GM12878 (cell line): ENCODE measurements around the gene CEP128. TPM values are rescaled to one million over a fixed set of nuclear protein-coding genes. Genes with fewer than 3 reads are reported as not detected.

ENCODE experiments used
- ATAC-seq: fragments of 200-7000 bp; cut with Tn5 transposase; 3 replicates; pipeline ENCODE4 v1.9.1; 2020; ENCODE audit warnings: mild to moderate bottlenecking, moderate library complexity
- BruUV-seq: library from RNA; stranded (reverse); fragments of 400-500 nt; replicated peaks from 2 replicates; lab custom pipeline; 2021; lab: Mats Ljungman, UMichigan
- CTCF ChIA-PET: fragments of 300-600 bp; sonication (Branson Sonifier 250); formaldehyde crosslinking; extraction: SDS; loops from one replicate; lab custom pipeline; 2021; ENCODE audit warnings: inconsistent platforms; lab: Yijun Ruan, JAX
- POLR2A ChIA-PET: fragments of 350-600 bp; formaldehyde crosslinking; extraction: SDS; loops from one replicate; lab custom pipeline; 2021; ENCODE audit warnings: inconsistent platforms; lab: Charles Lee
- RAD21 ChIA-PET: fragments of 300-600 bp; sonication (Branson Sonifier 250); formaldehyde crosslinking; loops from one replicate; lab custom pipeline; 2023; ENCODE audit warnings: antibody characterized with exemption; ENCODE audit not compliant: unreplicated experiment; lab: Charles Lee
- SMC1A ChIA-PET: fragments of 300-600 bp; sonication (Branson Sonifier 250); formaldehyde crosslinking; loops from one replicate; lab custom pipeline; 2023; ENCODE audit not compliant: unreplicated experiment, uncharacterized antibody; lab: Charles Lee
- DNase-seq: peaks from one replicate; pipeline ENCODE4 v3.0.0-alpha.2; 2011; ENCODE audit warnings: low read depth, low spot score
- FAIRE-seq: peaks from 3 replicates; lab custom pipeline; 2011; peaks lifted over from hg19 to GRCh38; lab: Jason Lieb, UNC
- H2AFZ ChIP-seq: 2 replicates; pipeline ENCODE4 v1.6.0; 2011; ENCODE audit warnings: low read depth, low read length, control low read depth; ENCODE audit not compliant: control insufficient read depth
- H3K27ac ChIP-seq: 2 replicates; pipeline ENCODE4 v1.5.1; 2011; ENCODE audit warnings: control low read depth; ENCODE audit not compliant: control insufficient read depth, insufficient read depth
- H3K27me3 ChIP-seq, 2 experiments: replicated peaks in 1 of 2; 2 replicates each; pipeline versions ENCODE4 v1.6.0 to v1.6.1; 2011; ENCODE audit warnings: low read length in 1 of 2; ENCODE audit not compliant: control insufficient read depth in 2 of 2, insufficient read depth in 2 of 2
- H3K36me3 ChIP-seq, 2 experiments: 2 replicates each; pipeline ENCODE4 v1.5.1; 2011; ENCODE audit warnings: low read length in 1 of 2; ENCODE audit not compliant: control insufficient read depth in 2 of 2, insufficient read depth in 2 of 2
- H3K4me1 ChIP-seq: 2 replicates; pipeline ENCODE4 v1.6.1; 2011; ENCODE audit warnings: mild to moderate bottlenecking, low read length, moderate library complexity, mixed read lengths; ENCODE audit not compliant: control insufficient read depth, insufficient read depth
- H3K4me2 ChIP-seq: 2 replicates; pipeline ENCODE4 v1.6.0; 2011; ENCODE audit warnings: control low read depth; ENCODE audit not compliant: control insufficient read depth, insufficient read depth
- H3K4me3 ChIP-seq: fragments of 200-600 bp; sonication (generic); 2 replicates; pipeline ENCODE4 v1.5.1; 2016
- H3K79me2 ChIP-seq: 2 replicates; pipeline ENCODE4 v1.6.0; 2011; ENCODE audit warnings: low read length; ENCODE audit not compliant: control insufficient read depth, insufficient read depth
- H3K9ac ChIP-seq: 2 replicates; pipeline ENCODE4 v1.8.0; 2011; ENCODE audit warnings: low read length, control low read depth, mixed read lengths; ENCODE audit not compliant: control insufficient read depth, insufficient read depth
- H3K9me3 ChIP-seq: replicated peaks from 3 replicates; pipeline ENCODE4 v1.5.1; 2011; ENCODE audit warnings: mild to moderate bottlenecking, low read length; ENCODE audit not compliant: control insufficient read depth, insufficient read depth
- H4K20me1 ChIP-seq: 2 replicates; pipeline ENCODE4 v1.6.0; 2011; ENCODE audit not compliant: control insufficient read depth, insufficient read depth
- BHLHE40 ChIP-seq, 2 experiments: fragments of 450-650 bp in 1 of 2; IDR thresholded peaks; 2 replicates each; pipeline ENCODE4 v1.6.1; 2011 to 2017; ENCODE audit warnings: low read depth in 2 of 2, borderline replicate concordance in 1 of 2, improper control_type of control experiment in 1 of 2, low read length in 1 of 2, mild to moderate bottlenecking in 1 of 2
- BMI1 ChIP-seq: fragments of 450-650 bp; IDR thresholded peaks from 2 replicates; pipeline ENCODE4 v1.6.1; 2016; ENCODE audit warnings: mild to moderate bottlenecking, moderate library complexity, borderline replicate concordance
- CHD1 ChIP-seq: IDR thresholded peaks from 2 replicates; pipeline ENCODE4 v1.6.1; 2012; ENCODE audit warnings: low read depth, low read length, improper control_type of control experiment
- E2F4 ChIP-seq: IDR thresholded peaks from 2 replicates; pipeline ENCODE4 v1.6.1; 2012; ENCODE audit warnings: low read depth, low read length, improper control_type of control experiment
- ETV6 ChIP-seq, 2 experiments: fragments of 450-650 bp in 1 of 2; IDR thresholded peaks in 1 of 2; conservative IDR thresholded peaks in 1 of 2; 2 replicates each; pipeline ENCODE4 v1.6.1; 2014; ENCODE audit warnings: antibody characterized with exemption in 1 of 2, borderline replicate concordance in 1 of 2, low read depth in 1 of 2, mild to moderate bottlenecking in 1 of 2, moderate library complexity in 1 of 2
- FOS ChIP-seq: IDR thresholded peaks from 3 replicates; pipeline ENCODE4 v1.6.1; 2011; ENCODE audit warnings: borderline replicate concordance; ENCODE audit not compliant: insufficient read length; ENCODE audit errors: extremely low read depth
- HDGF ChIP-seq: fragments of 450-650 bp; IDR thresholded peaks from 2 replicates; pipeline ENCODE4 v1.6.1; 2016; ENCODE audit warnings: antibody characterized with exemption
- LARP7 ChIP-seq: fragments of 450-650 bp; IDR thresholded peaks from 2 replicates; pipeline ENCODE4 v1.6.1; 2017; ENCODE audit warnings: mild to moderate bottlenecking
- NBN ChIP-seq: fragments of 450-650 bp; IDR thresholded peaks from 2 replicates; pipeline ENCODE4 v1.6.1; 2016
- PML ChIP-seq: IDR thresholded peaks from 2 replicates; pipeline ENCODE4 v1.6.1; 2012; ENCODE audit warnings: low read length, inconsistent platforms
- POLR2A ChIP-seq: IDR thresholded peaks from 2 replicates; pipeline ENCODE4 v1.6.1; 2011; ENCODE audit warnings: low read depth, mild to moderate bottlenecking, low read length
- PRDM15 ChIP-seq: fragments of 450-650 bp; formaldehyde crosslinking; IDR thresholded peaks from 2 replicates; pipeline ENCODE4 v1.4.0; 2020; ENCODE audit warnings: mild to moderate bottlenecking, moderate library complexity
- RAD21 ChIP-seq: IDR thresholded peaks from 2 replicates; pipeline ENCODE4 v1.6.1; 2011; ENCODE audit warnings: mild to moderate bottlenecking, low read depth, low read length, moderate library complexity; ENCODE audit not compliant: insufficient read depth
- SIX5 ChIP-seq: IDR thresholded peaks from 2 replicates; pipeline ENCODE4 v1.6.1; 2011; ENCODE audit warnings: mild to moderate bottlenecking, low read depth, low read length, moderate library complexity; ENCODE audit not compliant: severe bottlenecking
- SMAD1 ChIP-seq: fragments of 450-650 bp; IDR thresholded peaks from 2 replicates; pipeline ENCODE4 v1.6.1; 2018; ENCODE audit warnings: mild to moderate bottlenecking, low read depth; ENCODE audit not compliant: partially characterized antibody
- STAT1 ChIP-seq: fragments of 450-650 bp; conservative IDR thresholded peaks from 2 replicates; pipeline ENCODE4 v1.6.1; 2014; ENCODE audit warnings: antibody characterized with exemption, mild to moderate bottlenecking
- ZNF207 ChIP-seq: fragments of 450-650 bp; IDR thresholded peaks from 2 replicates; pipeline ENCODE4 v1.6.1; 2014; ENCODE audit warnings: antibody characterized with exemption, mild to moderate bottlenecking, borderline replicate concordance
- ZNF217 ChIP-seq: fragments of 450-650 bp; IDR thresholded peaks from 2 replicates; pipeline ENCODE4 v1.6.1; 2017; ENCODE audit warnings: antibody characterized with exemption, mild to moderate bottlenecking
- in situ Hi-C: fragments of 300-500 bp; cut with MboI; formaldehyde crosslinking; loops from 9 replicates; pipeline ENCODE4 v1.14.3; 2018; ENCODE audit warnings: mixed read lengths
- intact Hi-C: fragments of 100-400 bp; cut with micrococcal nuclease; formaldehyde crosslinking; loops from one replicate; pipeline ENCODE4 v1.14.2; 2022; ENCODE audit not compliant: unreplicated experiment
- polyA plus RNA-seq, 11 experiments: library from polyadenylated mRNA; depleted of rRNA in 4 of 11; unstranded in 6 of 11; stranded (reverse) in 5 of 11; fragments of >200 nt; fragmentation: Nextera tagmentation in 4 of 11; fragmentation: Illumina TruSeq in 1 of 11; extraction: Ambion mirVana in 4 of 11; extraction: Trizol in 1 of 11; gene quantifications; 1 replicate in 1 of 11; 2 replicates in 10 of 11; pipeline versions ENCODE4 v1.2.1 to v1.2.3, GENCODE V29; 2011 to 2016; ENCODE audit warnings: inconsistent platforms in 2 of 11, missing spikeins in 2 of 11, low read depth in 1 of 11
- total RNA-seq, 4 experiments: library from RNA; depleted of rRNA in 3 of 4; stranded (reverse); fragments of >200 nt in 3 of 4; fragmentation: Illumina TruSeq in 1 of 4; extraction: Trizol in 1 of 4; gene quantifications; 2 replicates each; pipeline versions ENCODE4 v1.2.1 to v1.2.3, GENCODE V29; 2013 to 2021
- TF ChIP-seq, protein P1 (sequence below): fragments of 450-650 bp; IDR thresholded peaks from 2 replicates; pipeline ENCODE4 v1.6.1; 2016; ENCODE audit warnings: mild to moderate bottlenecking

Gene CEP128
- total and polyA plus RNA-seq, 10 of the 15 experiments (the other 5 are each of a cell fraction or from before 2014, with no cell fraction given): 1.1 to 6.7 (median 3.4) TPM

GRCh38 chr14:80523518-80524117, 417.9 kb downstream of the CEP128 start (continued):
- TF ChIP-seq PRDM15 (CRISPR knock-in tag): no peak
- TF ChIP-seq FOS: no peak
- TF ChIP-seq LARP7: no peak
- no peak for TF ChIP-seq HDGF

GRCh38 chr14:80522936-80523335, 418.6 kb downstream of the CEP128 start:
- H3K27ac ChIP-seq: no peak overlapping the region
- BruUV-seq: no TSS peak
- no peaks in the 10 kb centered on the region for H3K9me3 ChIP-seq
- no peak overlapping the region for H3K4me3 ChIP-seq
- ATAC-seq (no peak), DNase-seq (no peak), FAIRE-seq (no peak)
- H4K20me1 ChIP-seq: no peaks in the 10 kb centered on the region
- CTCF ChIA-PET: no interaction called here
- no peak overlapping the region for H2AFZ ChIP-seq
- POLR2A ChIA-PET: no interaction called here
- no peak overlapping the region for H3K9ac ChIP-seq
- H3K4me2 ChIP-seq: no peak overlapping the region
- no peaks in the 10 kb centered on the region for H3K79me2 ChIP-seq
- no peaks in the 10 kb centered on the region for H3K36me3 ChIP-seq
- RAD21 ChIA-PET: no interaction called here
- SMC1A ChIA-PET: interaction anchor here (1.3 kb wide), 1 partner anchor 10 kb away, joined by 5 read pairs; no protein-coding TSS in a partner anchor
- H3K4me1 ChIP-seq: no peaks in the 10 kb centered on the region
- intact Hi-C loops: no loop called here
- no peaks in the 10 kb centered on the region for H3K27me3 ChIP-seq
- in situ Hi-C loops: no loop called here
- no peak for TF ChIP-seq PML
- no peak for TF ChIP-seq SMAD1
- TF ChIP-seq ZNF217: no peak
- no peak for TF ChIP-seq ETV6 (conservative IDR thresholded peaks at IDR 0.05 in 1 of 2, IDR thresholded peaks at IDR 0.05 in 1 of 2; ENCODE audit: borderline replicate concordance in 1 of 2, low read depth in 1 of 2)
- no peak for TF ChIP-seq BMI1
- TF ChIP-seq BHLHE40 (IDR thresholded peaks at IDR 0.05; ENCODE audit: borderline replicate concordance in 1 of 2, low read depth in 2 of 2, low read length in 1 of 2): no peak
- TF ChIP-seq CHD1: no peak
- TF ChIP-seq, protein P1, sequence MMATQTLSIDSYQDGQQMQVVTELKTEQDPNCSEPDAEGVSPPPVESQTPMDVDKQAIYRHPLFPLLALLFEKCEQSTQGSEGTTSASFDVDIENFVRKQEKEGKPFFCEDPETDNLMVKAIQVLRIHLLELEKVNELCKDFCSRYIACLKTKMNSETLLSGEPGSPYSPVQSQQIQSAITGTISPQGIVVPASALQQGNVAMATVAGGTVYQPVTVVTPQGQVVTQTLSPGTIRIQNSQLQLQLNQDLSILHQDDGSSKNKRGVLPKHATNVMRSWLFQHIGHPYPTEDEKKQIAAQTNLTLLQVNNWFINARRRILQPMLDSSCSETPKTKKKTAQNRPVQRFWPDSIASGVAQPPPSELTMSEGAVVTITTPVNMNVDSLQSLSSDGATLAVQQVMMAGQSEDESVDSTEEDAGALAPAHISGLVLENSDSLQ: no peak
- TF ChIP-seq ZNF207: no peak
- no peak for TF ChIP-seq POLR2A
- no peak for TF ChIP-seq SIX5
- TF ChIP-seq E2F4: no peak
- no peak for TF ChIP-seq STAT1
- no peak for TF ChIP-seq NBN
- no peak for TF ChIP-seq RAD21
